22Rv1 (cell line): ENCODE results near the gene SETDB2.

ENCODE experiments used
- ZFX ChIP-seq: fragments of 450-650 bp; IDR thresholded peaks from 2 replicates; pipeline ENCODE4 v1.6.1; 2017; ENCODE audit warnings: antibody characterized with exemption, borderline replicate concordance
- TF ChIP-seq, protein P1 (sequence below): fragments of 450-650 bp; IDR thresholded peaks from 2 replicates; pipeline ENCODE4 v1.5.1; 2017; ENCODE audit warnings: mild to moderate bottlenecking

GRCh38 chr13:49412749-49413148 is 31.3 kb upstream of the SETDB2 start:
- TF ChIP-seq, protein P1, sequence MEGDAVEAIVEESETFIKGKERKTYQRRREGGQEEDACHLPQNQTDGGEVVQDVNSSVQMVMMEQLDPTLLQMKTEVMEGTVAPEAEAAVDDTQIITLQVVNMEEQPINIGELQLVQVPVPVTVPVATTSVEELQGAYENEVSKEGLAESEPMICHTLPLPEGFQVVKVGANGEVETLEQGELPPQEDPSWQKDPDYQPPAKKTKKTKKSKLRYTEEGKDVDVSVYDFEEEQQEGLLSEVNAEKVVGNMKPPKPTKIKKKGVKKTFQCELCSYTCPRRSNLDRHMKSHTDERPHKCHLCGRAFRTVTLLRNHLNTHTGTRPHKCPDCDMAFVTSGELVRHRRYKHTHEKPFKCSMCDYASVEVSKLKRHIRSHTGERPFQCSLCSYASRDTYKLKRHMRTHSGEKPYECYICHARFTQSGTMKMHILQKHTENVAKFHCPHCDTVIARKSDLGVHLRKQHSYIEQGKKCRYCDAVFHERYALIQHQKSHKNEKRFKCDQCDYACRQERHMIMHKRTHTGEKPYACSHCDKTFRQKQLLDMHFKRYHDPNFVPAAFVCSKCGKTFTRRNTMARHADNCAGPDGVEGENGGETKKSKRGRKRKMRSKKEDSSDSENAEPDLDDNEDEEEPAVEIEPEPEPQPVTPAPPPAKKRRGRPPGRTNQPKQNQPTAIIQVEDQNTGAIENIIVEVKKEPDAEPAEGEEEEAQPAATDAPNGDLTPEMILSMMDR = no peak
- no peak for TF ChIP-seq ZFX
